ENCODE results near the gene HOMER1.

DNA sequence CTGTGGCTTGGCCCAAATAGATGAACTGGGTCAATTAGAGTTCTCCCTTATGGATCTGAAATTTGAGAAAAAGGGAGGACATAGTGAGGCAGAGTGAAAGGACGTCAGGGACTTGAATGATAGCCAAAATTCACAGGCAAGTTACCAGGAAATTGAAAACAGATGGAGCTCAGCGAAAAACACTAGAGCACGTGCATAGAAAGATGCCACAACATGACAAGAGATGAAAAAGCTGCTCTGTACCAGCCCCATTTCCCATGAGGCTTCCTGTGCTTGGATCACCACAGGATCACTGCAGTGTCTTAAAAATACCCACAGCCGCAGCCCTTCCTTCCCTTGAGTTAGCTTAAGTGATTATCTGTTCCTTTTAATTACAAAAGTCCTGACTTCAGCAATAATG lies 39.0 kb upstream of the HOMER1 start:
- no peak for TF ChIP-seq EZH2 (IDR thresholded peaks at IDR 0.05; ENCODE audit: borderline replicate concordance, low read length)
- TF ChIP-seq, protein P1, sequence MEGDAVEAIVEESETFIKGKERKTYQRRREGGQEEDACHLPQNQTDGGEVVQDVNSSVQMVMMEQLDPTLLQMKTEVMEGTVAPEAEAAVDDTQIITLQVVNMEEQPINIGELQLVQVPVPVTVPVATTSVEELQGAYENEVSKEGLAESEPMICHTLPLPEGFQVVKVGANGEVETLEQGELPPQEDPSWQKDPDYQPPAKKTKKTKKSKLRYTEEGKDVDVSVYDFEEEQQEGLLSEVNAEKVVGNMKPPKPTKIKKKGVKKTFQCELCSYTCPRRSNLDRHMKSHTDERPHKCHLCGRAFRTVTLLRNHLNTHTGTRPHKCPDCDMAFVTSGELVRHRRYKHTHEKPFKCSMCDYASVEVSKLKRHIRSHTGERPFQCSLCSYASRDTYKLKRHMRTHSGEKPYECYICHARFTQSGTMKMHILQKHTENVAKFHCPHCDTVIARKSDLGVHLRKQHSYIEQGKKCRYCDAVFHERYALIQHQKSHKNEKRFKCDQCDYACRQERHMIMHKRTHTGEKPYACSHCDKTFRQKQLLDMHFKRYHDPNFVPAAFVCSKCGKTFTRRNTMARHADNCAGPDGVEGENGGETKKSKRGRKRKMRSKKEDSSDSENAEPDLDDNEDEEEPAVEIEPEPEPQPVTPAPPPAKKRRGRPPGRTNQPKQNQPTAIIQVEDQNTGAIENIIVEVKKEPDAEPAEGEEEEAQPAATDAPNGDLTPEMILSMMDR (conservative IDR thresholded peaks at IDR 0.05 in 1 of 2, IDR thresholded peaks at IDR 0.05 in 1 of 2; ENCODE audit: extremely low read depth in 1 of 2, insufficient read depth in 1 of 2, low read depth in 1 of 2, low read length in 2 of 2), result no peak

Measured in mammary epithelial cell (primary cell).